H1 (cell line): ENCODE measurements around the gene RNF144A. TPM values are rescaled to one million over a fixed set of nuclear protein-coding genes. Genes with fewer than 3 reads are reported as not detected.
A peak's percentile ranks its signal among the peaks of the same experiment; 100 is the strongest.

ENCODE experiments used
- CTCF ChIA-PET: fragments of 300-600 bp; sonication (Branson Sonifier 250); formaldehyde crosslinking; loops from one replicate; lab custom pipeline; 2021; ENCODE audit not compliant: partially characterized antibody; lab: Charles Lee
- POLR2A ChIA-PET: fragments of 300-600 bp; sonication (Branson Sonifier 250); formaldehyde crosslinking; loops from one replicate; lab custom pipeline; 2021; ENCODE audit warnings: inconsistent platforms; ENCODE audit not compliant: partially characterized antibody; lab: Charles Lee
- DNase-seq, 2 experiments: peaks; one replicate each; pipeline versions ENCODE4 v3.0.0 to v3.0.0-alpha.2; 2010 to 2022; ENCODE audit warnings: low spot score in 2 of 2, low read depth in 1 of 2, mixed read lengths in 1 of 2
- FAIRE-seq: peaks from 2 replicates; lab custom pipeline; 2011; peaks lifted over from hg19 to GRCh38; lab: Jason Lieb, UNC
- H2AFZ ChIP-seq: 2 replicates; pipeline ENCODE4 v1.8.1; 2012; ENCODE audit warnings: low read length, inconsistent platforms
- H2AK5ac ChIP-seq: 2 replicates; pipeline ENCODE4 v1.6.1; 2013; ENCODE audit warnings: low read depth, low read length
- H2BK120ac ChIP-seq: replicated peaks from 2 replicates; pipeline ENCODE3; 2013; ENCODE audit warnings: low read depth, low read length, inconsistent platforms
- H2BK12ac ChIP-seq: 2 replicates; pipeline ENCODE4 v1.6.1; 2013; ENCODE audit warnings: low read depth, low read length
- H2BK15ac ChIP-seq: 2 replicates; pipeline ENCODE4 v1.6.1; 2013; ENCODE audit warnings: low read length
- H2BK20ac ChIP-seq: 2 replicates; pipeline ENCODE4 v1.6.1; 2013; ENCODE audit warnings: low read length
- H2BK5ac ChIP-seq: 2 replicates; pipeline ENCODE4 v1.6.1; 2013; ENCODE audit warnings: low read depth, low read length
- H3K14ac ChIP-seq: 2 replicates; pipeline ENCODE4 v1.6.1; 2013; ENCODE audit warnings: inconsistent platforms; ENCODE audit not compliant: insufficient read length
- H3K18ac ChIP-seq: 2 replicates; pipeline ENCODE4 v1.6.1; 2013; ENCODE audit warnings: low read length; ENCODE audit errors: extremely low read depth
- H3K23ac ChIP-seq: 2 replicates; pipeline ENCODE4 v1.6.1; 2013; ENCODE audit warnings: inconsistent platforms; ENCODE audit not compliant: insufficient read length
- H3K23me2 ChIP-seq: 2 replicates; pipeline ENCODE4 v1.6.1; 2013; ENCODE audit warnings: low read depth, low read length
- H3K27ac ChIP-seq: 2 replicates; pipeline ENCODE4 v1.6.1; 2011; ENCODE audit warnings: low read depth, low read length, inconsistent platforms
- H3K27me3 ChIP-seq, 4 experiments: replicated peaks in 1 of 4; 1 replicate in 1 of 4; 2 replicates in 3 of 4; pipeline versions ENCODE4 v1.6.1 to v1.8.1; 2011 to 2013; ENCODE audit warnings: low read length in 3 of 4, mild to moderate bottlenecking in 3 of 4, inconsistent platforms in 2 of 4, mixed read lengths in 2 of 4, moderate library complexity in 1 of 4; ENCODE audit not compliant: control insufficient read depth in 3 of 4, insufficient read depth in 3 of 4; ENCODE audit errors: extremely low read depth in 1 of 4
- H3K36me3 ChIP-seq, 4 experiments: 2 replicates each; pipeline versions ENCODE4 v1.6.1 to v1.8.1; 2011 to 2013; ENCODE audit warnings: mild to moderate bottlenecking in 4 of 4, low read length in 3 of 4, moderate library complexity in 2 of 4, control low read depth in 1 of 4, inconsistent platforms in 1 of 4; ENCODE audit not compliant: insufficient read depth in 4 of 4, control insufficient read depth in 2 of 4
- H3K4ac ChIP-seq: replicated peaks from 2 replicates; pipeline ENCODE3; 2013; ENCODE audit warnings: low read length, low read depth, mixed read lengths, inconsistent platforms; ENCODE audit not compliant: insufficient read length
- H3K4me1 ChIP-seq, 4 experiments: replicated peaks in 1 of 4; 1 replicate in 1 of 4; 2 replicates in 3 of 4; pipeline versions ENCODE4 v1.6.1 to v1.8.1; 2011 to 2013; ENCODE audit warnings: low read length in 3 of 4, inconsistent platforms in 2 of 4, mixed read lengths in 1 of 4; ENCODE audit not compliant: insufficient read depth in 4 of 4, control insufficient read depth in 3 of 4
- H3K4me2 ChIP-seq, 2 experiments: 2 replicates each; pipeline versions ENCODE4 v1.6.1 to v1.8.1; 2011 to 2013; ENCODE audit warnings: low read depth in 2 of 2, low read length in 2 of 2, control low read depth in 1 of 2, inconsistent platforms in 1 of 2, mild to moderate bottlenecking in 1 of 2; ENCODE audit not compliant: insufficient read depth in 1 of 2
- H3K4me3 ChIP-seq, 4 experiments: fragments of 200-600, 300-600 bp in 1 of 4; sonication (generic), shearing (Covaris generic), sonication (Bioruptor Twin) in 1 of 4; 2 replicates each; pipeline versions ENCODE4 v1.5.1 to v1.8.1; 2011 to 2016; ENCODE audit warnings: low read length in 4 of 4, low read depth in 3 of 4, control low read depth in 2 of 4, inconsistent platforms in 2 of 4, mild to moderate bottlenecking in 2 of 4, mixed read lengths in 1 of 4, moderate library complexity in 1 of 4; ENCODE audit not compliant: insufficient read depth in 2 of 4; ENCODE audit errors: extremely low read depth in 1 of 4
- H3K56ac ChIP-seq: replicated peaks from 2 replicates; pipeline ENCODE3; 2013; ENCODE audit warnings: low read depth, mild to moderate bottlenecking, mixed read lengths, low read length, inconsistent platforms; ENCODE audit not compliant: insufficient read length
- H3K79me1 ChIP-seq: 2 replicates; pipeline ENCODE4 v1.6.1; 2013; ENCODE audit warnings: low read depth, low read length, control low read depth
- H3K79me2 ChIP-seq, 2 experiments: 2 replicates each; pipeline versions ENCODE4 v1.6.1 to v1.8.1; 2012 to 2013; ENCODE audit warnings: low read length in 2 of 2, mild to moderate bottlenecking in 2 of 2, inconsistent platforms in 1 of 2; ENCODE audit not compliant: insufficient read depth in 2 of 2, control insufficient read depth in 1 of 2
- H3K9ac ChIP-seq, 4 experiments: replicated peaks in 1 of 4; 1 replicate in 1 of 4; 2 replicates in 3 of 4; pipeline versions ENCODE4 v1.6.1 to v1.8.1; 2011 to 2013; ENCODE audit warnings: low read depth in 3 of 4, low read length in 3 of 4, control low read depth in 2 of 4, mild to moderate bottlenecking in 2 of 4, moderate library complexity in 2 of 4, inconsistent platforms in 1 of 4; ENCODE audit errors: extremely low read depth in 1 of 4
- H3K9me3 ChIP-seq, 2 experiments: 2 replicates each; pipeline versions ENCODE4 v1.6.1 to v1.8.1; 2012 to 2013; ENCODE audit warnings: mild to moderate bottlenecking in 2 of 2, moderate library complexity in 2 of 2, control low read depth in 1 of 2, inconsistent platforms in 1 of 2, low read depth in 1 of 2, low read length in 1 of 2, mixed read lengths in 1 of 2; ENCODE audit not compliant: insufficient read depth in 2 of 2
- H4K20me1 ChIP-seq, 2 experiments: replicated peaks in 1 of 2; 2 replicates each; pipeline versions ENCODE3 to v1.8.1; 2011 to 2013; ENCODE audit warnings: inconsistent platforms in 2 of 2, low read length in 2 of 2, mild to moderate bottlenecking in 1 of 2; ENCODE audit not compliant: insufficient read depth in 2 of 2, control insufficient read depth in 1 of 2
- H4K5ac ChIP-seq: 2 replicates; pipeline ENCODE4 v1.6.1; 2013; ENCODE audit warnings: low read length, low read depth, mixed read lengths, inconsistent platforms; ENCODE audit not compliant: insufficient read length
- H4K8ac ChIP-seq: 2 replicates; pipeline ENCODE4 v1.8.0; 2013; ENCODE audit warnings: mild to moderate bottlenecking, moderate library complexity, low read length, inconsistent platforms; ENCODE audit not compliant: insufficient read depth; ENCODE audit errors: extremely low read depth
- H4K91ac ChIP-seq: replicated peaks from 2 replicates; pipeline ENCODE3; 2013; ENCODE audit warnings: low read length, mixed read lengths, inconsistent platforms; ENCODE audit not compliant: insufficient read length
- EZH2 ChIP-seq: fragments of 200-600 bp; sonication (generic); IDR thresholded peaks from 2 replicates; pipeline ENCODE4 v1.7.1; 2012; ENCODE audit warnings: low read depth, mild to moderate bottlenecking, moderate library complexity, low read length, inconsistent platforms; ENCODE audit not compliant: severe bottlenecking
- MAFK ChIP-seq: IDR thresholded peaks from 2 replicates; pipeline ENCODE4 v1.6.1; 2012; ENCODE audit warnings: low read depth, mild to moderate bottlenecking, improper control_type of control experiment, low read length
- YY1 ChIP-seq: IDR thresholded peaks from 2 replicates; pipeline ENCODE4 v1.6.1; 2011; ENCODE audit warnings: low read depth, mild to moderate bottlenecking, low read length
- WGBS, 2 experiments: shearing (Covaris generic) in 1 of 2; methylation state at CpG; one replicate each; pipeline versions ENCODE4 v1.1.6 to v1.1.7; 2013 to 2015; ENCODE audit warnings: low lambda C conversion rate in 2 of 2, mixed read lengths in 2 of 2, inconsistent platforms in 1 of 2, low coverage in 1 of 2, missing lambda C conversion rate in 1 of 2; ENCODE audit not compliant: insufficient replicate concordance in 2 of 2, insufficient coverage in 1 of 2, insufficient read length in 1 of 2; ENCODE audit errors: extremely low coverage in 1 of 2, missing lambda C conversion rate in 1 of 2; 5-methylcytosine and 5-hydroxymethylcytosine counted together
- polyA plus RNA-seq, 7 experiments: library from polyadenylated mRNA; depleted of rRNA in 3 of 7; stranded (reverse) in 5 of 7; unstranded in 2 of 7; fragments of >200 nt in 5 of 7; fragments of 200-250 nt in 2 of 7; gene quantifications; 1 replicate in 5 of 7; 2 replicates in 1 of 7; 4 replicates in 1 of 7; pipeline versions ENCODE4 v1.2.1 to v1.2.3, GENCODE V29; 2011 to 2013; ENCODE audit warnings: missing spikeins in 2 of 7, mixed read lengths in 2 of 7
- total RNA-seq: library from RNA; stranded (reverse); fragmentation: NEBNext Ultra II Directional; extraction: Animal tissue kit (Norgen Biotek cat#: 25700); gene quantifications from 2 replicates; pipeline ENCODE4 v1.2.1, GENCODE V29; 2021

Gene RNF144A
- total and polyA plus RNA-seq, 2 of the 8 experiments (the other 6 are each of a cell fraction or from before 2014, with no cell fraction given), result 14.0 to 15.0 TPM

DNA sequence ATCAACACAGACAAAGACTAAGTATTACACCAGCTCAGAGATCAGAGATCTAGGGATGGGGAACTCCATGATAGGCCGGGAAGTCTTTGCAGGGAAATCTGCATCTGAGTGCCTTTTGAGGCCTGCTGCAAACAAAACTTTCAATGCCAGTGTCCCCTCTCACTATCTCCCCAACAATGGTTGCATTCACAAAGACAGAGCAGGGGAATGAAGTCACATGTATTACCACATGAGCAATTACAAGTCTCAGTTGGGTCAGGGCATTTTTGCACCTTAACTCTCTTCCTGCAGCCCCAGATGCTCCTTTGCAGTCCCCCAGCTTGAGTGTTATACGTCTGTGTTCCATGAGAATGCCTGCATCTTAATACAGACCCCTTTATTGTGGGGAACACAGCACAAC, 1.8 kb upstream of the RNF144A start:
- H3K4me3 ChIP-seq, result no peak overlapping the region
- no peaks in the 10 kb centered on the region for H3K9me3 ChIP-seq
- H3K4me2 ChIP-seq, result peak overlapping the region; percentile 19 to 24; a peak in 3 of 4 replicates
- 0 out of 2 replicates have a peak overlapping the region, but pooled peaks have one; percentile 28 for H2BK20ac ChIP-seq
- H4K91ac ChIP-seq, result no peak overlapping the region
- H4K20me1 ChIP-seq, result peaks cover 2 to 3% of the 10 kb centered on the region in 2 experiments
- H2BK15ac ChIP-seq, result no peak overlapping the region
- no peak overlapping the region for H3K56ac ChIP-seq
- H3K9ac ChIP-seq, result no peak overlapping the region
- H4K5ac ChIP-seq, result no peak overlapping the region
- no peaks in the 10 kb centered on the region for H3K79me1 ChIP-seq
- peaks cover 0 to 12% (median under 1%) of the 10 kb centered on the region in 4 experiments; a peak in 2 of 7 replicates for H3K27me3 ChIP-seq
- no peak for FAIRE-seq
- TF ChIP-seq MAFK (no peak), EZH2 (no peak), YY1 (peak; percentile 20; the same call in 1 of the 2 replicates)
- H2BK5ac ChIP-seq, result no peak overlapping the region; the same call in 1 of the 2 replicates
- no peak overlapping the region for H3K4ac ChIP-seq
- no peak for DNase-seq
- no peak overlapping the region for H2BK12ac ChIP-seq
- H3K14ac ChIP-seq, result no peak overlapping the region
- ChIA-PET CTCF (interaction anchor here (0.6 to 11.8 kb wide), 8 partner anchors 8 to 437 kb away, joined by 3 to 94 read pairs (median 10); no protein-coding TSS in a partner anchor), POLR2A (no interaction called here)
- H3K36me3 ChIP-seq, result no peaks in the 10 kb centered on the region
- H3K23ac ChIP-seq, result no peak overlapping the region
- peak overlapping the region; percentile 1; the same call in 1 of the 2 replicates for H3K18ac ChIP-seq
- H2AK5ac ChIP-seq, result no peak overlapping the region
- no peak overlapping the region for H3K27ac ChIP-seq
- H2AFZ ChIP-seq, result no peak overlapping the region
- H3K79me2 ChIP-seq, result peaks cover 0 to 5% of the 10 kb centered on the region in 2 experiments; a peak in 2 of 4 replicates
- no peak overlapping the region for H2BK120ac ChIP-seq
- H3K23me2 ChIP-seq, result peaks cover 6% of the 10 kb centered on the region
- H4K8ac ChIP-seq, result no peak overlapping the region
- WGBS, 2 experiments, result 49% methylated on average over 2 of the region's 2 CpGs; no CpG with 5 or more reads in 1 of the 2 experiments
- H3K4me1 ChIP-seq, result peaks cover 3 to 17% (median 7%) of the 10 kb centered on the region in 4 experiments
